SK-N-SH treated with all-trans-retinoic acid at 6 μM for 48 hours (cell line): ENCODE measurements around the gene XRCC4.

Source experiments
- ATAC-seq: fragments of 200-7000 bp; cut with Tn5 transposase; 3 replicates; pipeline ENCODE4 v1.9.1; 2020; ENCODE audit warnings: mild to moderate bottlenecking, moderate library complexity
- ARNTL ChIP-seq: fragments of 450-650 bp; formaldehyde crosslinking; IDR thresholded peaks from 2 replicates; pipeline ENCODE4 v1.5.0; 2020; ENCODE audit warnings: low read depth, mild to moderate bottlenecking, moderate library complexity, borderline replicate concordance
- BACH2 ChIP-seq: fragments of 250-450 bp; sonication (Bioruptor Pico); IDR thresholded peaks from 2 replicates; pipeline ENCODE4 v1.9.0; 2021; ENCODE audit warnings: mild to moderate bottlenecking, borderline replicate concordance
- CSDC2 ChIP-seq: fragments of 250-450 bp; sonication (Bioruptor Pico); IDR thresholded peaks from 2 replicates; pipeline ENCODE4 v1.5.0; 2020; ENCODE audit warnings: mild to moderate bottlenecking, moderate library complexity
- CSRNP3 ChIP-seq: fragments of 250-450 bp; sonication (Bioruptor Pico); IDR thresholded peaks from 2 replicates; pipeline ENCODE4 v1.5.1; 2021; ENCODE audit warnings: mild to moderate bottlenecking, moderate library complexity
- ESRRG ChIP-seq: fragments of 250-450 bp; sonication (Bioruptor Pico); IDR thresholded peaks from 2 replicates; pipeline ENCODE4 v1.6.1; 2021; ENCODE audit warnings: mild to moderate bottlenecking
- GLIS3 ChIP-seq: fragments of 250-450 bp; sonication (Bioruptor Pico); IDR thresholded peaks from 2 replicates; pipeline ENCODE4 v1.5.0; 2020; ENCODE audit warnings: mild to moderate bottlenecking, moderate library complexity
- ISL1 ChIP-seq: fragments of 250-450 bp; sonication (Bioruptor Pico); IDR thresholded peaks from 2 replicates; pipeline ENCODE4 v2.1.2; 2022; ENCODE audit warnings: mild to moderate bottlenecking, moderate library complexity
- OSR1 ChIP-seq: fragments of 250-450 bp; sonication (Bioruptor Pico); IDR thresholded peaks from 2 replicates; pipeline ENCODE4 v1.8.0; 2022; ENCODE audit warnings: moderate library complexity, mild to moderate bottlenecking, inconsistent platforms
- PATZ1 ChIP-seq: fragments of 250-450 bp; sonication (Bioruptor Pico); IDR thresholded peaks from 2 replicates; pipeline ENCODE4 v1.8.0; 2020; ENCODE audit warnings: mild to moderate bottlenecking, moderate library complexity, borderline replicate concordance
- PPARA ChIP-seq: fragments of 250-450 bp; sonication (Bioruptor Pico); IDR thresholded peaks from 2 replicates; pipeline ENCODE4 v1.5.0; 2020; ENCODE audit warnings: mild to moderate bottlenecking, borderline replicate concordance
- RARB ChIP-seq: fragments of 250-450 bp; sonication (Bioruptor Pico); IDR thresholded peaks from 2 replicates; pipeline ENCODE4 v1.8.0; 2021; ENCODE audit warnings: mild to moderate bottlenecking, moderate library complexity
- TCF4 ChIP-seq: fragments of 250-450 bp; sonication (Bioruptor Pico); IDR thresholded peaks from 2 replicates; pipeline ENCODE4 v1.8.0; 2021; ENCODE audit warnings: mild to moderate bottlenecking, moderate library complexity, borderline replicate concordance
- TOX ChIP-seq: fragments of 250-450 bp; sonication (Bioruptor Pico); IDR thresholded peaks from 2 replicates; pipeline ENCODE4 v1.8.0; 2021; ENCODE audit warnings: mild to moderate bottlenecking, moderate library complexity, borderline replicate concordance
- ZC3H10 ChIP-seq: fragments of 250-450 bp; sonication (Bioruptor Pico); IDR thresholded peaks from 2 replicates; pipeline ENCODE4 v1.5.1; 2021; ENCODE audit warnings: mild to moderate bottlenecking, moderate library complexity
- ZFP3 ChIP-seq: fragments of 250-450 bp; sonication (Bioruptor Pico); IDR thresholded peaks from 2 replicates; pipeline ENCODE4 v1.5.0; 2020; ENCODE audit warnings: mild to moderate bottlenecking, moderate library complexity
- ZFP30 ChIP-seq: fragments of 450-650 bp; formaldehyde crosslinking; IDR thresholded peaks from 2 replicates; pipeline ENCODE4 v1.5.0; 2022; ENCODE audit warnings: mild to moderate bottlenecking, moderate library complexity
- ZNF565 ChIP-seq: fragments of 450-650 bp; formaldehyde crosslinking; conservative IDR thresholded peaks from 2 replicates; pipeline ENCODE4 v1.5.0; 2020; ENCODE audit warnings: low read depth, mild to moderate bottlenecking, moderate library complexity
- ZNF70 ChIP-seq: fragments of 450-650 bp; formaldehyde crosslinking; IDR thresholded peaks from 2 replicates; pipeline ENCODE4 v1.5.0; 2020; ENCODE audit warnings: mild to moderate bottlenecking, moderate library complexity
- ZNF8 ChIP-seq: fragments of 450-650 bp; formaldehyde crosslinking; IDR thresholded peaks from 2 replicates; pipeline ENCODE4 v1.5.0; 2020; ENCODE audit warnings: mild to moderate bottlenecking, moderate library complexity
- TF ChIP-seq, protein P1 (sequence below): fragments of 250-450 bp; sonication (Bioruptor Pico); IDR thresholded peaks from 2 replicates; pipeline ENCODE4 v1.5.1; 2020; ENCODE audit warnings: low read depth, mild to moderate bottlenecking, moderate library complexity
- TF ChIP-seq, protein P2 (sequence below): fragments of 250-450 bp; sonication (Bioruptor Pico); IDR thresholded peaks from 2 replicates; pipeline ENCODE4 v1.8.0; 2021; ENCODE audit warnings: low read depth, mild to moderate bottlenecking, moderate library complexity, borderline replicate concordance
- TF ChIP-seq, protein P3 (sequence below): fragments of 250-450 bp; sonication (Bioruptor Pico); IDR thresholded peaks from 2 replicates; pipeline ENCODE4 v1.5.0; 2020; ENCODE audit warnings: mild to moderate bottlenecking, moderate library complexity

The XRCC4 gene

DNA sequence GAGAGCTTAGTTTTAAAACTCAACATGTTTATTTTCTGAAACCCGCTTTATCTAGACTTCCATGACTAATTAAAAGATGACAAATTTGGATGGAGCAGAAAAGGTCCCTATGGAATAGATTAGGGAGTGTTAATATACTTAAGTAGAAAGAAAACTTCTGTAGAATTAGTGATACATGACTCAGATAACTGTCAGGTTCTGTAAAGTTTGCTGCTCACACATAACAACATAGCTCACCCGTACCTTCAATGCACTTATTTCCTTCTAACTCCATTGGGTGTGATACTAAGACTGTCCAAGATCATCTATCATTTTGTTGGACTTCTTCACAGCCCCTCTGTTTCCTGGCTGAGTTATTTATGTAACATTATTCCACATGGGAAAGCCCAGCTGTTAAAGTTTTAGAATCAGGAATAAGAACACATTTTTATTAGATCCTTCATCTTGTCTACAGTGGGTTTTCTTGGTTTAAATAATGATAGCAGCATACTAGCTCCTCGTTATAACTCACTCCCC is 27.9 kb upstream of the XRCC4 start (continued):
- TF ChIP-seq, protein P1, sequence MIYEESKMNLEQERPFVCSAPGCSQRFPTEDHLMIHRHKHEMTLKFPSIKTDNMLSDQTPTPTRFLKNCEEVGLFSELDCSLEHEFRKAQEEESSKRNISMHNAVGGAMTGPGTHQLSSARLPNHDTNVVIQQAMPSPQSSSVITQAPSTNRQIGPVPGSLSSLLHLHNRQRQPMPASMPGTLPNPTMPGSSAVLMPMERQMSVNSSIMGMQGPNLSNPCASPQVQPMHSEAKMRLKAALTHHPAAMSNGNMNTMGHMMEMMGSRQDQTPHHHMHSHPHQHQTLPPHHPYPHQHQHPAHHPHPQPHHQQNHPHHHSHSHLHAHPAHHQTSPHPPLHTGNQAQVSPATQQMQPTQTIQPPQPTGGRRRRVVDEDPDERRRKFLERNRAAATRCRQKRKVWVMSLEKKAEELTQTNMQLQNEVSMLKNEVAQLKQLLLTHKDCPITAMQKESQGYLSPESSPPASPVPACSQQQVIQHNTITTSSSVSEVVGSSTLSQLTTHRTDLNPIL (CRISPR knock-in tag) = no peak
- TF ChIP-seq ZFP3 (CRISPR knock-in tag) (no peak), ESRRG (CRISPR knock-in tag) (no peak), ZNF70 (CRISPR knock-in tag) (no peak), ZNF565 (no peak), TCF4 (CRISPR knock-in tag) (no peak)
- TF ChIP-seq, all 23 proteins: peak for 0

GRCh38 chr5:83050723-83051340 is 26.5 kb upstream of the XRCC4 start:
- no peak for TF ChIP-seq GLIS3 (CRISPR knock-in tag)
- no peak for TF ChIP-seq OSR1 (CRISPR knock-in tag)
- TF ChIP-seq ESRRG (CRISPR knock-in tag) = no peak
- no peak for TF ChIP-seq PATZ1 (CRISPR knock-in tag)
- no peak for TF ChIP-seq ZNF8 (CRISPR knock-in tag)
- no peak for TF ChIP-seq PPARA (CRISPR knock-in tag)
- no peak for TF ChIP-seq ZNF70 (CRISPR knock-in tag)
- TF ChIP-seq, protein P1 (CRISPR knock-in tag) = no peak
- TF ChIP-seq TOX (CRISPR knock-in tag) = no peak
- TF ChIP-seq, protein P2, sequence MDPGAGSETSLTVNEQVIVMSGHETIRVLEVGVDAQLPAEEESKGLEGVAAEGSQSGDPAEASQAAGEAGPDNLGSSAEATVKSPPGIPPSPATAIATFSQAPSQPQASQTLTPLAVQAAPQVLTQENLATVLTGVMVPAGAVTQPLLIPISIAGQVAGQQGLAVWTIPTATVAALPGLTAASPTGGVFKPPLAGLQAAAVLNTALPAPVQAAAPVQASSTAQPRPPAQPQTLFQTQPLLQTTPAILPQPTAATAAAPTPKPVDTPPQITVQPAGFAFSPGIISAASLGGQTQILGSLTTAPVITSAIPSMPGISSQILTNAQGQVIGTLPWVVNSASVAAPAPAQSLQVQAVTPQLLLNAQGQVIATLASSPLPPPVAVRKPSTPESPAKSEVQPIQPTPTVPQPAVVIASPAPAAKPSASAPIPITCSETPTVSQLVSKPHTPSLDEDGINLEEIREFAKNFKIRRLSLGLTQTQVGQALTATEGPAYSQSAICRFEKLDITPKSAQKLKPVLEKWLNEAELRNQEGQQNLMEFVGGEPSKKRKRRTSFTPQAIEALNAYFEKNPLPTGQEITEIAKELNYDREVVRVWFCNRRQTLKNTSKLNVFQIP (CRISPR knock-in tag) = no peak
- TF ChIP-seq ZFP30 (CRISPR knock-in tag) = no peak
- no peak for TF ChIP-seq ZC3H10 (CRISPR knock-in tag)
- TF ChIP-seq CSDC2 (CRISPR knock-in tag) = no peak
- no peak for TF ChIP-seq RARB (CRISPR knock-in tag)
- no peak for TF ChIP-seq BACH2 (CRISPR knock-in tag)
- TF ChIP-seq CSRNP3 (CRISPR knock-in tag) = no peak
- no peak for TF ChIP-seq ZNF565
- TF ChIP-seq ARNTL (CRISPR knock-in tag) = no peak
- no peak for TF ChIP-seq ISL1 (CRISPR knock-in tag)
- TF ChIP-seq, protein P3, sequence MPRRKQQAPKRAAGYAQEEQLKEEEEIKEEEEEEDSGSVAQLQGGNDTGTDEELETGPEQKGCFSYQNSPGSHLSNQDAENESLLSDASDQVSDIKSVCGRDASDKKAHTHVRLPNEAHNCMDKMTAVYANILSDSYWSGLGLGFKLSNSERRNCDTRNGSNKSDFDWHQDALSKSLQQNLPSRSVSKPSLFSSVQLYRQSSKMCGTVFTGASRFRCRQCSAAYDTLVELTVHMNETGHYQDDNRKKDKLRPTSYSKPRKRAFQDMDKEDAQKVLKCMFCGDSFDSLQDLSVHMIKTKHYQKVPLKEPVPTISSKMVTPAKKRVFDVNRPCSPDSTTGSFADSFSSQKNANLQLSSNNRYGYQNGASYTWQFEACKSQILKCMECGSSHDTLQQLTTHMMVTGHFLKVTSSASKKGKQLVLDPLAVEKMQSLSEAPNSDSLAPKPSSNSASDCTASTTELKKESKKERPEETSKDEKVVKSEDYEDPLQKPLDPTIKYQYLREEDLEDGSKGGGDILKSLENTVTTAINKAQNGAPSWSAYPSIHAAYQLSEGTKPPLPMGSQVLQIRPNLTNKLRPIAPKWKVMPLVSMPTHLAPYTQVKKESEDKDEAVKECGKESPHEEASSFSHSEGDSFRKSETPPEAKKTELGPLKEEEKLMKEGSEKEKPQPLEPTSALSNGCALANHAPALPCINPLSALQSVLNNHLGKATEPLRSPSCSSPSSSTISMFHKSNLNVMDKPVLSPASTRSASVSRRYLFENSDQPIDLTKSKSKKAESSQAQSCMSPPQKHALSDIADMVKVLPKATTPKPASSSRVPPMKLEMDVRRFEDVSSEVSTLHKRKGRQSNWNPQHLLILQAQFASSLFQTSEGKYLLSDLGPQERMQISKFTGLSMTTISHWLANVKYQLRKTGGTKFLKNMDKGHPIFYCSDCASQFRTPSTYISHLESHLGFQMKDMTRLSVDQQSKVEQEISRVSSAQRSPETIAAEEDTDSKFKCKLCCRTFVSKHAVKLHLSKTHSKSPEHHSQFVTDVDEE (CRISPR knock-in tag) = no peak
- ATAC-seq = no peak
